GM19452 (cell line): ENCODE data around the gene HYDIN.

ENCODE experiments used
- ATAC-seq: cut with Tn5 transposase; IDR thresholded peaks from one replicate; pipeline ENCODE4 v1.9.1; 2021; ENCODE audit not compliant: unreplicated experiment

The HYDIN gene

GRCh38 chr16:71230122-71230845 is at the start of gene HYDIN:
HYDIN (minus strand) TSS chr16:71230722; CDS start chr16:71186895, 43,827 bp downstream.
- no peak for ATAC-seq

- no peak for ATAC-seq
Observed at GRCh38 chr16:71276589-71277334, 46.2 kb upstream of the HYDIN start.

GRCh38 chr16:71273384-71273783 is 42.9 kb upstream of the HYDIN start:
- ATAC-seq = no peak

GRCh38 chr16:71264299-71264698 is 33.8 kb upstream of the HYDIN start:
- ATAC-seq = no peak

- no peak for ATAC-seq
Observed at GRCh38 chr16:71263582-71263981, 33.1 kb upstream of the HYDIN start.

GRCh38 chr16:71262391-71262790 is 31.9 kb upstream of the HYDIN start:
- ATAC-seq = no peak

GRCh38 chr16:71260995-71261394 is 30.5 kb upstream of the HYDIN start:
- no peak for ATAC-seq

GRCh38 chr16:71259086-71259485 is 28.6 kb upstream of the HYDIN start:
- no peak for ATAC-seq

- no peak for ATAC-seq
Observed at GRCh38 chr16:71258372-71258771, 27.9 kb upstream of the HYDIN start.

GRCh38 chr16:71257768-71258167 is 27.2 kb upstream of the HYDIN start:
- ATAC-seq = no peak

GRCh38 chr16:71255721-71256120 is 25.2 kb upstream of the HYDIN start:
- no peak for ATAC-seq

GRCh38 chr16:71254832-71255525 is 24.5 kb upstream of the HYDIN start:
- no peak for ATAC-seq

GRCh38 chr16:71250461-71251235 is 20.1 kb upstream of the HYDIN start:
- ATAC-seq = no peak

GRCh38 chr16:71249399-71249798 is 18.9 kb upstream of the HYDIN start:
- no peak for ATAC-seq

- no peak for ATAC-seq
Observed at GRCh38 chr16:71247478-71247877, 17.0 kb upstream of the HYDIN start.

GRCh38 chr16:71246309-71246708 is 15.8 kb upstream of the HYDIN start:
- ATAC-seq = no peak

- ATAC-seq = no peak
Observed at GRCh38 chr16:71244521-71244920, 14.0 kb upstream of the HYDIN start.

- no peak for ATAC-seq
Observed at GRCh38 chr16:71242601-71243000, 12.1 kb upstream of the HYDIN start.

GRCh38 chr16:71242036-71242435 is 11.5 kb upstream of the HYDIN start:
- no peak for ATAC-seq

- ATAC-seq = no peak
Observed at GRCh38 chr16:71229344-71229743, 1.2 kb downstream of the HYDIN start.
